Measurements from ENCODE around the gene UNC119.
A peak's percentile ranks its signal among the peaks of the same experiment; 100 is the strongest.

The UNC119 gene

GRCh38 chr17:28532050-28532960 is 20.1 kb downstream of the UNC119 start:
- Histone ChIP-seq H3K4ac (ENCODE audit: low read length) (no peak overlapping the region), H4K91ac (ENCODE audit: low read depth, low read length, poor library complexity) (no peak overlapping the region), H2BK12ac (ENCODE audit: low read length) (no peak overlapping the region), H3K18ac (ENCODE audit: low read length) (peak overlapping the region; percentile 65), H3K14ac (ENCODE audit: low read length) (no peak overlapping the region), H3K4me2 (ENCODE audit: insufficient read depth, low read length, poor library complexity, severe bottlenecking) (no peak overlapping the region), H2AFZ (ENCODE audit: low read length) (no peak overlapping the region), H3K4me3 (ENCODE audit: low read length in 2 of 2) (no peak overlapping the region), H3K9ac (ENCODE audit: low read depth, low read length, poor library complexity) (no peak overlapping the region), H3K79me1 (ENCODE audit: low read depth, low read length) (no peaks in the 10 kb centered on the region), H3K36me3 (replicated peaks in 1 of 2; ENCODE audit: control insufficient read depth in 2 of 2, insufficient read depth in 2 of 2, low read length in 2 of 2) (no peaks in the 10 kb centered on the region), H2BK15ac (ENCODE audit: low read length) (peak overlapping the region; percentile 20), H3K4me1 (ENCODE audit: control insufficient read depth in 2 of 2, insufficient read depth in 1 of 2, low read depth in 1 of 2, low read length in 2 of 2) (peaks cover 9% of the 10 kb centered on the region in 2 donors), H3K23ac (ENCODE audit: low read depth, low read length, poor library complexity) (no peak overlapping the region), H3K27me3 (ENCODE audit: control insufficient read depth in 3 of 3, insufficient read depth in 3 of 3, low read depth in 1 of 3, low read length in 3 of 3) (peaks cover 0 to 41% (median 0%) of the 10 kb centered on the region in 3 experiments), H3K27ac (replicated peaks; ENCODE audit: low read length) (no peak overlapping the region), H4K8ac (ENCODE audit: low read depth, low read length) (no peak overlapping the region), H2BK5ac (ENCODE audit: low read length) (no peak overlapping the region), H3K9me3 (replicated peaks in 1 of 2; ENCODE audit: control insufficient read depth in 2 of 2, insufficient read depth in 1 of 2, low read depth in 1 of 2, low read length in 2 of 2) (no peaks in the 10 kb centered on the region), H2BK120ac (ENCODE audit: low read depth, low read length) (no peak overlapping the region), H2AK5ac (ENCODE audit: low read depth, low read length) (peak overlapping the region; percentile 54)
- WGBS, 2 donors (ENCODE audit: extremely low coverage in 2 of 2, insufficient read length in 2 of 2, insufficient replicate concordance in 1 of 2) = no CpG with 5 or more reads among the region's 7 CpGs
- no peak for DNase-seq (ENCODE audit: low spot score)

- no CpG with 5 or more reads among the region's 7 CpGs for WGBS, 2 donors (ENCODE audit: extremely low coverage in 2 of 2, insufficient read length in 2 of 2, insufficient replicate concordance in 1 of 2)
Observed at GRCh38 chr17:28530926-28531325, 21.5 kb downstream of the UNC119 start.

GRCh38 chr17:28530250-28530649 is 22.2 kb downstream of the UNC119 start:
- Histone ChIP-seq H3K4me2 (ENCODE audit: insufficient read depth, low read length, poor library complexity, severe bottlenecking) (no peak overlapping the region), H2AFZ (ENCODE audit: low read length) (no peak overlapping the region)
- no CpG with 5 or more reads among the region's 4 CpGs for WGBS, 2 donors (ENCODE audit: extremely low coverage in 2 of 2, insufficient read length in 2 of 2, insufficient replicate concordance in 1 of 2)

More at GRCh38 chr17:28530926-28531325, 21.5 kb downstream of the UNC119 start:
- no peak overlapping the region for H2BK15ac ChIP-seq (ENCODE audit: low read length)
- H3K9ac ChIP-seq (ENCODE audit: low read depth, low read length, poor library complexity) = no peak overlapping the region
- no peak overlapping the region for H3K27ac ChIP-seq (replicated peaks; ENCODE audit: low read length)
- no peak overlapping the region for H2BK120ac ChIP-seq (ENCODE audit: low read depth, low read length)
- no peak overlapping the region for H2AK5ac ChIP-seq (ENCODE audit: low read depth, low read length)
- no peak overlapping the region for H3K4me3 ChIP-seq (ENCODE audit: low read length in 2 of 2)
- H3K23ac ChIP-seq (ENCODE audit: low read depth, low read length, poor library complexity) = no peak overlapping the region
- no peak overlapping the region for H3K4ac ChIP-seq (ENCODE audit: low read length)
- peaks cover 9 to 11% of the 10 kb centered on the region in 2 donors for H3K4me1 ChIP-seq (ENCODE audit: control insufficient read depth in 2 of 2, insufficient read depth in 1 of 2, low read depth in 1 of 2, low read length in 2 of 2)
- no peak overlapping the region for H2AFZ ChIP-seq (ENCODE audit: low read length)
- no peaks in the 10 kb centered on the region for H3K36me3 ChIP-seq (replicated peaks in 1 of 2; ENCODE audit: control insufficient read depth in 2 of 2, insufficient read depth in 2 of 2, low read length in 2 of 2)
- no peak overlapping the region for H3K14ac ChIP-seq (ENCODE audit: low read length)
- no peak for DNase-seq (ENCODE audit: low spot score)
- peaks cover 0 to 27% (median 0%) of the 10 kb centered on the region in 3 experiments for H3K27me3 ChIP-seq (ENCODE audit: control insufficient read depth in 3 of 3, insufficient read depth in 3 of 3, low read depth in 1 of 3, low read length in 3 of 3)
- no peak overlapping the region for H3K18ac ChIP-seq (ENCODE audit: low read length)
- H4K91ac ChIP-seq (ENCODE audit: low read depth, low read length, poor library complexity) = no peak overlapping the region
- no peak overlapping the region for H3K4me2 ChIP-seq (ENCODE audit: insufficient read depth, low read length, poor library complexity, severe bottlenecking)
- H3K79me1 ChIP-seq (ENCODE audit: low read depth, low read length) = no peaks in the 10 kb centered on the region
- H4K8ac ChIP-seq (ENCODE audit: low read depth, low read length) = no peak overlapping the region
- no peak overlapping the region for H2BK12ac ChIP-seq (ENCODE audit: low read length)
- no peak overlapping the region for H2BK5ac ChIP-seq (ENCODE audit: low read length)
- H3K9me3 ChIP-seq (replicated peaks in 1 of 2; ENCODE audit: control insufficient read depth in 2 of 2, insufficient read depth in 1 of 2, low read depth in 1 of 2, low read length in 2 of 2) = no peaks in the 10 kb centered on the region

GRCh38 chr17:28529013-28529400 is 23.4 kb downstream of the UNC119 start:
- H3K27ac ChIP-seq (replicated peaks; ENCODE audit: low read length) = no peak overlapping the region
- no peaks in the 10 kb centered on the region for H3K36me3 ChIP-seq (replicated peaks in 1 of 2; ENCODE audit: control insufficient read depth in 2 of 2, insufficient read depth in 2 of 2, low read length in 2 of 2)
- H2BK15ac ChIP-seq (ENCODE audit: low read length) = no peak overlapping the region
- peaks cover 9 to 24% of the 10 kb centered on the region in 2 donors for H3K4me1 ChIP-seq (ENCODE audit: control insufficient read depth in 2 of 2, insufficient read depth in 1 of 2, low read depth in 1 of 2, low read length in 2 of 2)
- no peak overlapping the region for H3K23ac ChIP-seq (ENCODE audit: low read depth, low read length, poor library complexity)
- H3K79me1 ChIP-seq (ENCODE audit: low read depth, low read length) = no peaks in the 10 kb centered on the region
- no peak overlapping the region for H3K14ac ChIP-seq (ENCODE audit: low read length)
- no peak overlapping the region for H3K9ac ChIP-seq (ENCODE audit: low read depth, low read length, poor library complexity)
- peaks cover 0 to 15% (median 0%) of the 10 kb centered on the region in 3 experiments for H3K27me3 ChIP-seq (ENCODE audit: control insufficient read depth in 3 of 3, insufficient read depth in 3 of 3, low read depth in 1 of 3, low read length in 3 of 3)
- H2AFZ ChIP-seq (ENCODE audit: low read length) = no peak overlapping the region
- no peak overlapping the region for H2BK12ac ChIP-seq (ENCODE audit: low read length)
- H4K91ac ChIP-seq (ENCODE audit: low read depth, low read length, poor library complexity) = no peak overlapping the region
- H4K8ac ChIP-seq (ENCODE audit: low read depth, low read length) = no peak overlapping the region
- no peak overlapping the region for H3K4me3 ChIP-seq (ENCODE audit: low read length in 2 of 2)
- H3K4ac ChIP-seq (ENCODE audit: low read length) = no peak overlapping the region
- no peak overlapping the region for H3K18ac ChIP-seq (ENCODE audit: low read length)
- DNase-seq (ENCODE audit: low spot score) = no peak
- no peaks in the 10 kb centered on the region for H3K9me3 ChIP-seq (replicated peaks in 1 of 2; ENCODE audit: control insufficient read depth in 2 of 2, insufficient read depth in 1 of 2, low read depth in 1 of 2, low read length in 2 of 2)
- no CpG with 5 or more reads among the region's 3 CpGs for WGBS, 2 donors (ENCODE audit: extremely low coverage in 2 of 2, insufficient read length in 2 of 2, insufficient replicate concordance in 1 of 2)
- no peak overlapping the region for H2BK5ac ChIP-seq (ENCODE audit: low read length)
- no peak overlapping the region for H3K4me2 ChIP-seq (ENCODE audit: insufficient read depth, low read length, poor library complexity, severe bottlenecking)
- peak overlapping the region; percentile 16 for H2AK5ac ChIP-seq (ENCODE audit: low read depth, low read length)
- no peak overlapping the region for H2BK120ac ChIP-seq (ENCODE audit: low read depth, low read length)

More at GRCh38 chr17:28530250-28530649, 22.2 kb downstream of the UNC119 start:
- H3K36me3 ChIP-seq (replicated peaks in 1 of 2; ENCODE audit: control insufficient read depth in 2 of 2, insufficient read depth in 2 of 2, low read length in 2 of 2) = no peaks in the 10 kb centered on the region
- H4K91ac ChIP-seq (ENCODE audit: low read depth, low read length, poor library complexity) = no peak overlapping the region
- H3K14ac ChIP-seq (ENCODE audit: low read length) = no peak overlapping the region
- H3K18ac ChIP-seq (ENCODE audit: low read length) = no peak overlapping the region
- H2AK5ac ChIP-seq (ENCODE audit: low read depth, low read length) = no peak overlapping the region
- H3K27me3 ChIP-seq (ENCODE audit: control insufficient read depth in 3 of 3, insufficient read depth in 3 of 3, low read depth in 1 of 3, low read length in 3 of 3) = peaks cover 0 to 22% (median 0%) of the 10 kb centered on the region in 3 experiments
- H3K27ac ChIP-seq (replicated peaks; ENCODE audit: low read length) = no peak overlapping the region
- no peak overlapping the region for H3K4ac ChIP-seq (ENCODE audit: low read length)
- H2BK12ac ChIP-seq (ENCODE audit: low read length) = no peak overlapping the region
- no peaks in the 10 kb centered on the region for H3K79me1 ChIP-seq (ENCODE audit: low read depth, low read length)
- H3K4me1 ChIP-seq (ENCODE audit: control insufficient read depth in 2 of 2, insufficient read depth in 1 of 2, low read depth in 1 of 2, low read length in 2 of 2) = peaks cover 9 to 16% of the 10 kb centered on the region in 2 donors
- no peak for DNase-seq (ENCODE audit: low spot score)
- no peak overlapping the region for H4K8ac ChIP-seq (ENCODE audit: low read depth, low read length)
- no peak overlapping the region for H3K4me3 ChIP-seq (ENCODE audit: low read length in 2 of 2)
- no peak overlapping the region for H3K9ac ChIP-seq (ENCODE audit: low read depth, low read length, poor library complexity)
- no peak overlapping the region for H2BK15ac ChIP-seq (ENCODE audit: low read length)
- H2BK5ac ChIP-seq (ENCODE audit: low read length) = no peak overlapping the region
- no peak overlapping the region for H3K23ac ChIP-seq (ENCODE audit: low read depth, low read length, poor library complexity)
- no peak overlapping the region for H2BK120ac ChIP-seq (ENCODE audit: low read depth, low read length)
- no peaks in the 10 kb centered on the region for H3K9me3 ChIP-seq (replicated peaks in 1 of 2; ENCODE audit: control insufficient read depth in 2 of 2, insufficient read depth in 1 of 2, low read depth in 1 of 2, low read length in 2 of 2)
